Calu3 (cell line): ENCODE results near the gene AARS2. TPM values are rescaled to one million over a fixed set of nuclear protein-coding genes. Genes with fewer than 3 reads are reported as not detected.
"Not testable (repeated sequence)": the region's sequence is repeated elsewhere in the genome, so short reads cannot be mapped to it uniquely, and the experiment has no call there.

Experiments
- BruUV-seq: library from RNA; stranded (reverse); fragments of 400-500 nt; replicated peaks from 2 replicates; lab custom pipeline; 2021; lab: Mats Ljungman, UMichigan
- CTCF ChIA-PET: fragments of 300-600 bp; sonication (Branson Sonifier 250); formaldehyde crosslinking; loops from one replicate; lab custom pipeline; 2022; ENCODE audit warnings: antibody characterized with exemption; lab: Charles Lee
- DNase-seq: peaks from one replicate; pipeline ENCODE4 v3.0.0; 2022
- H3K27ac Mint-ChIP-seq: one replicate; pipeline ENCODE4 v1.8.0; 2022; ENCODE audit warnings: mixed read lengths; ENCODE audit not compliant: unreplicated experiment
- H3K27me3 Mint-ChIP-seq: one replicate; pipeline ENCODE4 v1.8.0; 2022; ENCODE audit warnings: mixed read lengths; ENCODE audit not compliant: unreplicated experiment
- H3K36me3 Mint-ChIP-seq: one replicate; pipeline ENCODE4 v1.8.0; 2022; ENCODE audit warnings: mild to moderate bottlenecking, moderate library complexity, mixed read lengths; ENCODE audit not compliant: insufficient read depth, unreplicated experiment
- H3K4me1 Mint-ChIP-seq: one replicate; pipeline ENCODE4 v1.8.0; 2022; ENCODE audit warnings: mild to moderate bottlenecking, low read depth, mixed read lengths; ENCODE audit not compliant: unreplicated experiment
- H3K4me3 Mint-ChIP-seq: one replicate; pipeline ENCODE4 v1.8.0; 2022; ENCODE audit warnings: mild to moderate bottlenecking, low read depth, moderate library complexity, mixed read lengths; ENCODE audit not compliant: unreplicated experiment
- H3K9me3 Mint-ChIP-seq: one replicate; pipeline ENCODE4 v1.8.0; 2022; ENCODE audit warnings: low read depth, mixed read lengths; ENCODE audit not compliant: unreplicated experiment
- CTCF ChIP-seq: fragments of 200-600 bp; IDR thresholded peaks from one replicate; pipeline ENCODE4 v1.8.0; 2022; ENCODE audit warnings: antibody characterized with exemption; ENCODE audit not compliant: unreplicated experiment
- intact Hi-C: fragments of 100-400 bp; cut with micrococcal nuclease; formaldehyde crosslinking; loops from one replicate; pipeline ENCODE4 v1.10.0; 2022; ENCODE audit not compliant: unreplicated experiment
- total RNA-seq: library from RNA; stranded (reverse); gene quantifications from 2 replicates; pipeline ENCODE4 v1.2.3, GENCODE V29; 2022

Gene AARS2
- total RNA-seq, 1 experiment from 2014 or later = 37.5 TPM

- H3K4me1 Mint-ChIP-seq = no peaks in the 10 kb centered on the region
- peaks cover 89% of the 10 kb centered on the region for H3K27me3 Mint-ChIP-seq
- intact Hi-C loops = no loop called here
- no peak overlapping the region for H3K27ac Mint-ChIP-seq
- no TSS peak for BruUV-seq
- H3K9me3 Mint-ChIP-seq = no peaks in the 10 kb centered on the region
- TF ChIP-seq CTCF = no peak
- H3K4me3 Mint-ChIP-seq = no peak overlapping the region
- DNase-seq = no peak
- CTCF ChIA-PET = interaction anchor here (0.6 to 1.0 kb wide), 2 partner anchors 14 to 242 kb away, joined by 3 to 5 read pairs; partner anchors contain the start of gene AARS2
- no peaks in the 10 kb centered on the region for H3K36me3 Mint-ChIP-seq
Observed at GRCh38 chr6:44327096-44327495, 13.9 kb upstream of the AARS2 start.

- Mint-ChIP-seq H3K27me3 (peaks cover 85% of the 10 kb centered on the region), H3K4me1 (no peaks in the 10 kb centered on the region), H3K27ac (no peak overlapping the region), H3K4me3 (no peak overlapping the region), H3K36me3 (no peaks in the 10 kb centered on the region), H3K9me3 (no peaks in the 10 kb centered on the region)
- CTCF ChIA-PET = interaction anchor here (0.6 to 0.7 kb wide), 2 partner anchors 191 to 668 kb away, joined by 5 to 7 read pairs; no protein-coding TSS in a partner anchor
- no peak for TF ChIP-seq CTCF
- BruUV-seq = no TSS peak
- intact Hi-C loops = no loop called here
- DNase-seq = no peak
Observed at GRCh38 chr6:44321210-44321609, 8.1 kb upstream of the AARS2 start.

- CTCF ChIA-PET, H3K4me1 Mint-ChIP-seq, BruUV-seq, intact Hi-C loops, H3K4me3 Mint-ChIP-seq, DNase-seq, H3K9me3 Mint-ChIP-seq, H3K27ac Mint-ChIP-seq: not testable (repeated sequence)
- peaks cover 72% of the 10 kb centered on the region for H3K27me3 Mint-ChIP-seq
- H3K36me3 Mint-ChIP-seq = peaks cover 13% of the 10 kb centered on the region
Observed at GRCh38 chr6:44317136-44317631, 4.0 kb upstream of the AARS2 start.

- no peak overlapping the region for H3K4me3 Mint-ChIP-seq
- intact Hi-C loops = no loop called here
- peaks cover 70% of the 10 kb centered on the region for H3K27me3 Mint-ChIP-seq
- no peak for DNase-seq
- TF ChIP-seq CTCF = no peak
- no peaks in the 10 kb centered on the region for H3K9me3 Mint-ChIP-seq
- peaks cover 15% of the 10 kb centered on the region for H3K36me3 Mint-ChIP-seq
- CTCF ChIA-PET = no interaction called here
- BruUV-seq = no TSS peak
- no peak overlapping the region for H3K27ac Mint-ChIP-seq
- peaks cover 10% of the 10 kb centered on the region for H3K4me1 Mint-ChIP-seq
Observed at GRCh38 chr6:44316481-44316880, 3.3 kb upstream of the AARS2 start.

- Mint-ChIP-seq H3K4me3 (no peak overlapping the region), H3K9me3 (no peaks in the 10 kb centered on the region), H3K4me1 (peaks cover 10% of the 10 kb centered on the region), H3K27me3 (peaks cover 65% of the 10 kb centered on the region), H3K27ac (no peak overlapping the region), H3K36me3 (peaks cover 15% of the 10 kb centered on the region)
- no peak for TF ChIP-seq CTCF
- intact Hi-C loops = no loop called here
- CTCF ChIA-PET = no interaction called here
- no peak for DNase-seq
- BruUV-seq = no TSS peak
Observed at GRCh38 chr6:44315951-44316350, 2.8 kb upstream of the AARS2 start.
